Measurements from ENCODE around the gene PACS1. TPM values are rescaled to one million over a fixed set of nuclear protein-coding genes. Genes with fewer than 3 reads are reported as not detected.

PACS1 gene
- total RNA-seq, 2 experiments from 2014 or later = 179 to 183 TPM

DNA sequence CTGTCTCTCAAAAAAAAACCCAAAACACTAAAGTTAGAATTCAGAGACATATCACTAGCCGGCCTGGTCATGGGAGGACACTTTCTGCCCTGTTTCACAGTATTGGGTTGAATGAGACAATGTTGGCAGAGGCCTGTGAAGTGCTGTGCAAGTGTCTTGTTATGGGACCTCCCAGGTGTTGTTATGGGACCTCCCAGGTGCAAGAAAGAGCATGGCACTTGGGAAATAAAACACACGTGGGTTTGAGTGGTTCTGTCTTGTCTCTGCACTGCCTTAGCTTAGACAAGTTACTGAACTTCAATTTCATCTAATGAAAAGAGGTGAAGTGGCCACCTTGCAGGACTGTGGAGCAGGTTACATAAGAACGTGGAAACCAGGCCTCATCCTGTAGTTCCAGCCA lies 169.4 kb downstream of the PACS1 start:
- intact Hi-C loops (cut with DNase I, micrococcal nuclease) = no loop called here
- Mint-ChIP-seq H3K9me3 (no peaks in the 10 kb centered on the region), H3K4me3 (no peak overlapping the region), H3K27me3 (no peaks in the 10 kb centered on the region), H3K27ac (no peak overlapping the region), H3K36me3 (ENCODE audit: low read depth) (peaks cover 83% of the 10 kb centered on the region), H3K4me1 (ENCODE audit: low read depth) (peaks cover 6% of the 10 kb centered on the region)
- Histone ChIP-seq H3K36me3 (ENCODE audit: insufficient read depth, low read length) (peaks cover 89% of the 10 kb centered on the region), H3K27ac (ENCODE audit: low read depth in 1 of 2, low read length in 2 of 2) (no peak overlapping the region), H3K9me3 (ENCODE audit: control insufficient read depth in 1 of 2, insufficient read depth in 1 of 2, low read length in 2 of 2) (no peaks in the 10 kb centered on the region), H3K4me3 (ENCODE audit: low read length) (no peak overlapping the region), H3K27me3 (ENCODE audit: control insufficient read depth in 1 of 2, insufficient read depth in 2 of 2, low read length in 2 of 2) (no peaks in the 10 kb centered on the region), H3K4me1 (ENCODE audit: insufficient read depth, low read length) (no peaks in the 10 kb centered on the region)
- DNase-seq = no peak
- POLR2A ChIA-PET = no interaction called here
- CTCF ChIA-PET = no interaction called here
- no peak for TF ChIP-seq CTCF (IDR thresholded peaks at IDR 0.05)
- ATAC-seq (ENCODE audit: poor library complexity) = no peak

GRCh38 chr11:66239998-66240780 lies 170.1 kb downstream of the PACS1 start:
- no peak overlapping the region for H3K27ac Mint-ChIP-seq
- no peak overlapping the region for H3K27ac ChIP-seq (ENCODE audit: low read depth in 1 of 2, low read length in 2 of 2)
- H3K36me3 ChIP-seq (ENCODE audit: insufficient read depth, low read length) = peaks cover 90% of the 10 kb centered on the region
- DNase-seq = no peak
- intact Hi-C loops (cut with DNase I, micrococcal nuclease) = no loop called here
- ATAC-seq (ENCODE audit: poor library complexity) = no peak
- H3K9me3 ChIP-seq (ENCODE audit: control insufficient read depth in 1 of 2, insufficient read depth in 1 of 2, low read length in 2 of 2) = no peaks in the 10 kb centered on the region
- no peak for TF ChIP-seq CTCF (IDR thresholded peaks at IDR 0.05)
- H3K4me1 ChIP-seq (ENCODE audit: insufficient read depth, low read length) = no peaks in the 10 kb centered on the region
- H3K27me3 Mint-ChIP-seq = no peaks in the 10 kb centered on the region
- H3K27me3 ChIP-seq (ENCODE audit: control insufficient read depth in 1 of 2, insufficient read depth in 2 of 2, low read length in 2 of 2) = no peaks in the 10 kb centered on the region
- peaks cover 83% of the 10 kb centered on the region for H3K36me3 Mint-ChIP-seq (ENCODE audit: low read depth)
- H3K4me1 Mint-ChIP-seq (ENCODE audit: low read depth) = peaks cover 6% of the 10 kb centered on the region
- POLR2A ChIA-PET = no interaction called here
- CTCF ChIA-PET = interaction anchor here (2.2 kb wide), 1 partner anchor 18 kb away, joined by 7 read pairs; no protein-coding TSS in a partner anchor
- H3K4me3 ChIP-seq (ENCODE audit: low read length) = no peak overlapping the region
- H3K4me3 Mint-ChIP-seq = no peak overlapping the region
- H3K9me3 Mint-ChIP-seq = no peaks in the 10 kb centered on the region

- ATAC-seq (ENCODE audit: poor library complexity) (no peak), DNase-seq (no peak)
- Histone ChIP-seq H3K4me3 (ENCODE audit: low read length) (no peak overlapping the region), H3K4me1 (ENCODE audit: insufficient read depth, low read length) (no peaks in the 10 kb centered on the region), H3K9me3 (ENCODE audit: control insufficient read depth in 1 of 2, insufficient read depth in 1 of 2, low read length in 2 of 2) (no peaks in the 10 kb centered on the region), H3K27me3 (ENCODE audit: control insufficient read depth in 1 of 2, insufficient read depth in 2 of 2, low read length in 2 of 2) (no peaks in the 10 kb centered on the region), H3K36me3 (ENCODE audit: insufficient read depth, low read length) (peaks cover 85% of the 10 kb centered on the region), H3K27ac (ENCODE audit: low read depth in 1 of 2, low read length in 2 of 2) (no peak overlapping the region)
- intact Hi-C loops (cut with DNase I, micrococcal nuclease) = no loop called here
- peaks cover 6% of the 10 kb centered on the region for H3K4me1 Mint-ChIP-seq (ENCODE audit: low read depth)
- POLR2A ChIA-PET = no interaction called here
- H3K27ac Mint-ChIP-seq = no peak overlapping the region
- no peak for TF ChIP-seq CTCF (IDR thresholded peaks at IDR 0.05)
- CTCF ChIA-PET = interaction anchor here (0.6 to 2.2 kb wide), 2 partner anchors 16 to 18 kb away, joined by 3 to 7 read pairs; no protein-coding TSS in a partner anchor
- peaks cover 79% of the 10 kb centered on the region for H3K36me3 Mint-ChIP-seq (ENCODE audit: low read depth)
- H3K9me3 Mint-ChIP-seq = no peaks in the 10 kb centered on the region
- H3K27me3 Mint-ChIP-seq = no peaks in the 10 kb centered on the region
- H3K4me3 Mint-ChIP-seq = no peak overlapping the region
Observed at GRCh38 chr11:66240781-66241136, 170.7 kb downstream of the PACS1 start.

Measured in CD4-positive, alpha-beta T cell (primary cell).